ENCODE results near the gene LST1. TPM values are rescaled to one million over a fixed set of nuclear protein-coding genes. Genes with fewer than 3 reads are reported as not detected.

The LST1 gene
- total and polyA plus RNA-seq, 2 of the 4 experiments (the other 2 are of a cell fraction): not detected

DNA sequence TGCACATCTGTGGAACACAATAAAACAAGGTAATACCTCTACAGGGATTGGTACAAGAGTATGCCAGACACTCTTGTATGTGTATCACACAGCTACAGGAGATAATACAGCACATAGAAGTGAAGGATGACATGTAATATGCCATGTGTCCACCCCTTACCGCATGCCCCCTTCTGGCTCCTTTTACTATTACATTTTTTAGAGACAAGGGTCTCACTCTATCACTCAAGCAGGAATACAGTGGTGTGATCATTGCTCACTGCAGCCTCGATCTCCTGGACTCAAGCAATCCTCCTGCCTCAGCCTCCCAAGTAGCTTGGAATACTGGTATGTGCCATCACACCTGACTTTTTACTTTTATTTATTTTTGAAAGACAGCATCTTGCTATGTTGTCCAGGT lies 10.9 kb downstream of the LST1 start:
- ChIA-PET POLR2A (ENCODE audit: unreplicated experiment) (interaction anchor here (0.6 kb wide), 1 partner anchor 72 kb away, joined by 4 read pairs; no protein-coding TSS in a partner anchor), CTCF (interaction anchor here (1.0 to 2.1 kb wide), 2 partner anchors 16 to 51 kb away, joined by 3 to 15 read pairs; partner anchors contain the start of gene ATP6V1G2)
- DNase-seq (peak; percentile 31), ATAC-seq (ENCODE audit: low read depth) (peak; percentile 56; the same call in 1 of the 2 replicates)
- dilution Hi-C loops (cut with HindIII; ENCODE audit: low sequenced_read_pairs, unreplicated experiment) (no loop called here), intact Hi-C loops (cut with micrococcal nuclease) (loop anchor here (5.0 kb wide), 1 partner anchor 200 kb away; no protein-coding TSS in a partner anchor), in situ Hi-C loops (cut with MboI; ENCODE audit: low sequenced_read_pairs) (loop anchor here (5.0 kb wide), 2 partner anchors 50 to 105 kb away; partner anchors contain the start of genes ATP6V1G2 and NFKBIL1)
- H4K8ac ChIP-seq (ENCODE audit: low read depth in 2 of 2, low read length in 2 of 2): no peak overlapping the region
- H2AK9ac ChIP-seq (replicated peaks; ENCODE audit: low read depth, low read length, poor library complexity): no peak overlapping the region
- no peak overlapping the region for H3K4ac ChIP-seq (ENCODE audit: low read depth, low read length)
- no peak overlapping the region for H2AFZ ChIP-seq (replicated peaks; ENCODE audit: low read length, poor library complexity)
- H3K56ac ChIP-seq (ENCODE audit: extremely low read depth, insufficient read depth, low read length): no peak overlapping the region
- no peak overlapping the region for H3K4me3 ChIP-seq (ENCODE audit: insufficient read depth, low read depth, low read length)
- no peak overlapping the region for H3K27ac ChIP-seq (ENCODE audit: insufficient read depth, low read length)
- H3K4me1 ChIP-seq (ENCODE audit: control insufficient read depth, insufficient read depth, low read length): no peaks in the 10 kb centered on the region
- H3K9me1 ChIP-seq (ENCODE audit: insufficient read depth, low read length): peaks cover 3% of the 10 kb centered on the region; the same call in 1 of the 2 replicates
- no peaks in the 10 kb centered on the region for H3K9me3 ChIP-seq (ENCODE audit: control insufficient read depth, insufficient read depth, low read length)
- no peak overlapping the region for H2BK15ac ChIP-seq (ENCODE audit: low read depth, low read length)
- no peak overlapping the region for H2BK20ac ChIP-seq (ENCODE audit: low read depth, low read length)
- H4K20me1 ChIP-seq (ENCODE audit: insufficient read depth, low read length): no peaks in the 10 kb centered on the region
- no peak overlapping the region for H2BK120ac ChIP-seq (ENCODE audit: low read depth, low read length)
- H4K91ac ChIP-seq (ENCODE audit: insufficient read depth, low read depth, low read length): no peak overlapping the region
- H2BK5ac ChIP-seq (ENCODE audit: low read depth, low read length, poor library complexity, severe bottlenecking): no peak overlapping the region
- H3K27me3 ChIP-seq (ENCODE audit: control insufficient read depth, insufficient read depth, low read length): no peaks in the 10 kb centered on the region; the same call in 1 of the 2 replicates
- H3K9ac ChIP-seq (ENCODE audit: low read depth, low read length): no peak overlapping the region
- H3K18ac ChIP-seq (ENCODE audit: low read depth, low read length): no peak overlapping the region
- no peak overlapping the region for H3K14ac ChIP-seq (replicated peaks; ENCODE audit: low read depth, low read length)
- H3K4me2 ChIP-seq (ENCODE audit: low read depth, low read length): no peak overlapping the region
- H3K36me3 ChIP-seq (ENCODE audit: control insufficient read depth, insufficient read depth, low read length): no peaks in the 10 kb centered on the region
- no peak overlapping the region for H3K23ac ChIP-seq (ENCODE audit: low read depth, low read length)
- BruUV-seq (replicated peaks): no TSS peak
- no peak overlapping the region for H2AK5ac ChIP-seq (ENCODE audit: low read depth, low read length)
- 20% methylated on average over 2 of the region's 2 CpGs; no CpG with 5 or more reads in 1 of the 2 experiments for WGBS, 2 experiments (ENCODE audit: extremely low coverage in 2 of 2, insufficient read length in 1 of 2)
- no peaks in the 10 kb centered on the region for H3K79me1 ChIP-seq (ENCODE audit: low read depth in 1 of 2, low read length in 2 of 2)
- no peak overlapping the region for H4K5ac ChIP-seq (ENCODE audit: low read depth, low read length)
- TF ChIP-seq POLR2A (IDR thresholded peaks at IDR 0.05; ENCODE audit: low read depth, low read length) (no peak), RCOR1 (IDR thresholded peaks at IDR 0.05; ENCODE audit: insufficient replicate concordance, low read length) (no peak), FOS (IDR thresholded peaks at IDR 0.05; ENCODE audit: low read depth, low read length) (no peak), CHD1 (IDR thresholded peaks at IDR 0.05; ENCODE audit: low read depth, low read length) (no peak), SMC3 (IDR thresholded peaks at IDR 0.05; ENCODE audit: low read depth, low read length) (peak; percentile 44), CEBPB (IDR thresholded peaks at IDR 0.05; ENCODE audit: low read depth, low read length) (no peak), RAD21 (IDR thresholded peaks at IDR 0.05; ENCODE audit: low read length) (peak; percentile 42)
- TF ChIP-seq, protein P1, sequence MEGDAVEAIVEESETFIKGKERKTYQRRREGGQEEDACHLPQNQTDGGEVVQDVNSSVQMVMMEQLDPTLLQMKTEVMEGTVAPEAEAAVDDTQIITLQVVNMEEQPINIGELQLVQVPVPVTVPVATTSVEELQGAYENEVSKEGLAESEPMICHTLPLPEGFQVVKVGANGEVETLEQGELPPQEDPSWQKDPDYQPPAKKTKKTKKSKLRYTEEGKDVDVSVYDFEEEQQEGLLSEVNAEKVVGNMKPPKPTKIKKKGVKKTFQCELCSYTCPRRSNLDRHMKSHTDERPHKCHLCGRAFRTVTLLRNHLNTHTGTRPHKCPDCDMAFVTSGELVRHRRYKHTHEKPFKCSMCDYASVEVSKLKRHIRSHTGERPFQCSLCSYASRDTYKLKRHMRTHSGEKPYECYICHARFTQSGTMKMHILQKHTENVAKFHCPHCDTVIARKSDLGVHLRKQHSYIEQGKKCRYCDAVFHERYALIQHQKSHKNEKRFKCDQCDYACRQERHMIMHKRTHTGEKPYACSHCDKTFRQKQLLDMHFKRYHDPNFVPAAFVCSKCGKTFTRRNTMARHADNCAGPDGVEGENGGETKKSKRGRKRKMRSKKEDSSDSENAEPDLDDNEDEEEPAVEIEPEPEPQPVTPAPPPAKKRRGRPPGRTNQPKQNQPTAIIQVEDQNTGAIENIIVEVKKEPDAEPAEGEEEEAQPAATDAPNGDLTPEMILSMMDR (conservative IDR thresholded peaks at IDR 0.05; ENCODE audit: low read depth, low read length): peak; percentile 37
